Activated T-cell treated with anti-CD3 and anti-CD28 coated beads, Interleukin-2, amount 50 U/mL, for 48 hours (primary cell): ENCODE results near the gene XPNPEP2.

Experiments used
- DNase-seq, 2 experiments: peaks; one replicate each; pipeline ENCODE4 v3.0.0-alpha.2; 2020

XPNPEP2 gene, protein sequence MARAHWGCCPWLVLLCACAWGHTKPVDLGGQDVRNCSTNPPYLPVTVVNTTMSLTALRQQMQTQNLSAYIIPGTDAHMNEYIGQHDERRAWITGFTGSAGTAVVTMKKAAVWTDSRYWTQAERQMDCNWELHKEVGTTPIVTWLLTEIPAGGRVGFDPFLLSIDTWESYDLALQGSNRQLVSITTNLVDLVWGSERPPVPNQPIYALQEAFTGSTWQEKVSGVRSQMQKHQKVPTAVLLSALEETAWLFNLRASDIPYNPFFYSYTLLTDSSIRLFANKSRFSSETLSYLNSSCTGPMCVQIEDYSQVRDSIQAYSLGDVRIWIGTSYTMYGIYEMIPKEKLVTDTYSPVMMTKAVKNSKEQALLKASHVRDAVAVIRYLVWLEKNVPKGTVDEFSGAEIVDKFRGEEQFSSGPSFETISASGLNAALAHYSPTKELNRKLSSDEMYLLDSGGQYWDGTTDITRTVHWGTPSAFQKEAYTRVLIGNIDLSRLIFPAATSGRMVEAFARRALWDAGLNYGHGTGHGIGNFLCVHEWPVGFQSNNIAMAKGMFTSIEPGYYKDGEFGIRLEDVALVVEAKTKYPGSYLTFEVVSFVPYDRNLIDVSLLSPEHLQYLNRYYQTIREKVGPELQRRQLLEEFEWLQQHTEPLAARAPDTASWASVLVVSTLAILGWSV

GRCh38 chrX:129738466-129739308, at the start of gene XPNPEP2:
Gene XPNPEP2 (plus strand): TSS chrX:129738979. CDS start chrX:129739214, 235 bp downstream.
- no peak for DNase-seq

DNA sequence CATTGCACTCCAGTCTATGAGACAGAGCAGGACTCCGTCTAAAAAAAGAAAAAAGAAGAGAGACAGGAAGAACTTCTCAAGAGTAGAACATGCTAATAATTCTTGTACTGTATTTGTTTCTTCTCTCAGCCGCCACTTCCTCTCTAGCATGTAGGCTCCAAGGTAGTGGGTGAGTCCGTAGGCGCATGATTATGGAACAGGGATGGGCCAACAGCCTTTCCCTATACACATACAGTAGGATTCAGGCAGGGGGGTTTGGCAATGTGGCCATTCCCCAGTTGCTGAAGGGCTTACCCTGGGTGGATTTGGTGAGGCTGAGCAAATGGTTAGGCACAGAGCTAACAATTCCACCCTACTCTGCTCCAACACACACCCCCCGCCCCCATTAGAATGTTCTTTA, 49.0 kb upstream of the XPNPEP2 start:
- DNase-seq, result no peak

DNA sequence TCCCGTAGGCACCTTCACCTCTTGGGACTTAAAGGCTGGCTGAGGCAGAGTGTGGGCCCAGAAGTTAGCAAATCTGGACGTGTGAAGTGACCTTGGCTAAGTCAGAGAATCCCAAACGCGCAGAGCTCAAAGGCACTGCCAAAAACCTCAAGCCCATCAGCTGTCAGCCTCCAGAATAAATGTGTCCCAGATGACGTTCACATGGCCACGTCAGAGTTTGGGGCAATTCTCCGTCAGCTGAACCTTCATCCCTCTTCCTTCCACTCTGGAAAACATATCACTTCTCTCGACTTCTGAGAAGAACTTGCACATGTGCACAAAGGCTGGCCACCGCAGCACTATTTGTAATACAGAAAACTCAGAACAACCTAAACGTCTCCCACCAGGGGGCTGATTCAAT, 48.3 kb upstream of the XPNPEP2 start:
- DNase-seq, result no peak

GRCh38 chrX:129693354-129693753, 45.4 kb upstream of the XPNPEP2 start:
- DNase-seq, result no peak

DNA sequence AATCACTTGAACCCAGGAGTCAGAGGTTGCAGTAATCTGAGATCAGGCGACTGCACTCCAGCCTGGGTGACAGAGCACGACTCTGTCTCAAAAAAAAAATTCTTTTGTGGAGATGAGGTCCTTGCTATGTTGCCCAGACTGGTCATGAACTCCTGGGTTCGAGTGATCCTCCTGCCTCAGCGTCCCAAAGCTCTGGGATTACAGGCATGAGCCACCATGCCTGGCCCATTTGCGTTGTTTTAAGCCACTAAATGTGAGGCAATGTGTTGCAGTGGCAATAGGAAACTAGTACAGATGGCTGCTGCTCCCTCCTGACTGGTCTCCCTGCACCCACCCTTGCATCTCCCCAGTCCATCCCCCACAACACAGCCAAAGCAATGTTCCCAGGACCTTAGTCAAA, 44.0 kb upstream of the XPNPEP2 start:
- DNase-seq, result no peak

GRCh38 chrX:129695535-129695934, 43.2 kb upstream of the XPNPEP2 start:
- no peak for DNase-seq

DNA sequence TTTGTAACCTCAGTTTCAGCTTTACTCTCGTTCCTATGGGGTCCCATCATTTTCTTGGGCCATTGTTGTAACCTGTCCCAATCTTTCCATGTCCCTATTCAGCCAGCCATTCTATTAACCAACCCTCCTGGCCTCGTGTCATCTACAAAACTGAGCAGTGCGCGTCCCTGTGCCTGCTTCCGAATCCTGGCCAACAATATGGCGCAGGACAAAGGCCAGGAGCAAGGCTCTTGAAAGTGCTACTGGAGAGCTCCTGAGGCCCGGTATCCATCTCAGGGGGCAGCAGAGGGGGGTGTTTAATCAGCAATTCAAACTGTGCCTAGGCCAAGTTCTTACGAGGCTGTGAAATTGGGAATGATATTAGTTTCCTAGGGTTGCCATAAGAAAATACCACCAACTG, 42.8 kb upstream of the XPNPEP2 start:
- no peak for DNase-seq

- no peak for DNase-seq
These were observed 42.2 kb upstream of the XPNPEP2 start for GRCh38 chrX:129696463-129697155.

GRCh38 chrX:129697204-129697829, 41.5 kb upstream of the XPNPEP2 start:
- no peak for DNase-seq

DNA sequence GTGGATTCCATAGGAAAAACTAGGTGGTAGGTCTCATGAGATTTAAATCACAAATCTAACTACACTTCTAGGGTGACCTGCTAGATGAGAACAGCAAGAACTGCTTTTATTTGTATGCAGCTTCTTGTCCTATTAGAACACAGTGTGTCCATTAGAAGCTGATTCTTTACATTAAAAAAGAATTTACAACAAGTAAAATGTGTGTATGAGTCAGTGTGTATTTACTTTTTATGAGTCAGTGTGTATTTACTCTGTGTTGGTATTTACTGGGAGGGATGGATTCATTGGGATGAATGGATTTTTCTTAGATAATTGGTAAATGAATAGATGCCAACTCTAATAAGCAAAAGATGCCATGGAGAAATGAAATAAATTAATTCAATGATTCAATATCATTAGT, 40.6 kb upstream of the XPNPEP2 start:
- no peak for DNase-seq

- DNase-seq, result no peak
These were observed 38.2 kb upstream of the XPNPEP2 start for GRCh38 chrX:129700536-129700935.

DNA sequence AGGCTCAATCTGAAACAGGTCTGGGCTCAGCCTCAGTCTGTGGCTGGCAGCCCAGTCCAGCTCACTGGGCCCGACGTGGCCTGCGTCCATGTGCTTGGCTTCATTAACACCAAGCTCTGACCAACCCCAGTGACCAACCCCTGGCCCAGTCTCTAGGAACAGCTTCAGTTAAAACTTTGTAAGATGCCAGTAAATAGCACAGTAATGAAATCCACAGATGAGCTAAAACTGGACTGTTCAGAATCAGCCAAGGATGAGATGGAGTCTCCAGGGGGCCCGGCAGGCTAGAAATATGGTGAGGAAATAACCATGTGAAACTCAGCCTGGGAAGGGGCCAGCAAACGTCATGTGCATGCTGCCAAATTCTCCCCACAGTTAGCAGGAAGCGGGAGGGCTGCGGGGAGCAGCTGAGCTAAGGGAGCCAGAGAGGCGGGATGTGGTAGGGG, 37.1 kb upstream of the XPNPEP2 start:
- no peak for DNase-seq

GRCh38 chrX:129704491-129704890, 34.3 kb upstream of the XPNPEP2 start:
- DNase-seq, result no peak

GRCh38 chrX:129705377-129705925, 33.3 kb upstream of the XPNPEP2 start:
- DNase-seq, result no peak

GRCh38 chrX:129705988-129706387, 32.8 kb upstream of the XPNPEP2 start:
- no peak for DNase-seq

DNA sequence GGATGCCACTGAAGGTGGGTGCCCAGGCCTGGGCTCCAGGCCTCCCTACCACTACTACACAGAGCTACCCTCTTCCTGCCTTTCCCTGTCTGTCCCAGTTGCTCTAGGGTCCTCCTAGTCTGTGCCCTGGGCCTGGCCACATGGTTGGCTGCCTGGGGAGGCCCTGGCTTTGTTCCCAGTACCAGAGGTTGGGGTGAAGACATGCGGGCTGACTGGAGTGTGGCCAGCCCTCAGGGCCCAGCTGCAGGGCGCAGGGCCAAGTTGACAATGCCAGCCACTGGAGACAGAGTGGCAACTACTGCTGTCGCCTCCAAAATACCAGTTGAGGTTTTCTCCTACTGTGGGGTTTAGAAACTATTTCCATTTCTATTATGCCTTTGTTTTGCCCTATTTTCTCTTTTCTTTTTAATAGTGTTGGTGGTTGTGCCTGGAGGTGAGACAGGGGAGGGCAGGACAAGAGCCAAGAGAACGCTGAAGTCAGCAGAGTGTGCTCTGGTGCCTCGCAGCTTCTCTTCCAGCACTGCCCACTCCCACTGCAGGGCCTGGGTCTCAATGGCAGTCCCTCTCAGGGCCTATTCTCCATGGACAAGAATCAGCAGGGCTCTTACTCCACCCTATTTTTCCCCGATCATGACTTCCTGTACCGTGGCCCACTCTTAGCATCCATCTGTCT, 32.2 kb upstream of the XPNPEP2 start:
- no peak for DNase-seq

- DNase-seq, result no peak
These were observed 24.2 kb upstream of the XPNPEP2 start for GRCh38 chrX:129714581-129714980.

DNA sequence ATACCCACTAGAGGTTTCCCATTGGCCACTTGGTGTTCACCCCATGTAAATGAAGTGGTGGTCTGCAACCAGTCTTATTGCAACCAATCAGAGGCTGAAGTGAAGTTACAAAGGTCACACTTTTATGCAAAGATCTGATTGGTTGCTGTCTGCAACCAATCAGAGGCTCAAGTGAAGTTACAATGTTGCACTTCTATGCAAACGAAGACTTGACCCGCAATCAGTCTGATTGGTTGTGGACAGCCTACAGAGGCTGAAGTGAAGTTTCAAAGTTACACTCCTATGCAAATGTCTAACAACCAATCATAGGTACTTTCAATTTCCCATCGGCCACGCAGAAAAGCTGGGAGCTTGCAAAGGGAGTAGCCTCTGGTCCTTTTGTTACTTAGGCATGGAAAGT, 22.3 kb upstream of the XPNPEP2 start:
- no peak for DNase-seq

DNA sequence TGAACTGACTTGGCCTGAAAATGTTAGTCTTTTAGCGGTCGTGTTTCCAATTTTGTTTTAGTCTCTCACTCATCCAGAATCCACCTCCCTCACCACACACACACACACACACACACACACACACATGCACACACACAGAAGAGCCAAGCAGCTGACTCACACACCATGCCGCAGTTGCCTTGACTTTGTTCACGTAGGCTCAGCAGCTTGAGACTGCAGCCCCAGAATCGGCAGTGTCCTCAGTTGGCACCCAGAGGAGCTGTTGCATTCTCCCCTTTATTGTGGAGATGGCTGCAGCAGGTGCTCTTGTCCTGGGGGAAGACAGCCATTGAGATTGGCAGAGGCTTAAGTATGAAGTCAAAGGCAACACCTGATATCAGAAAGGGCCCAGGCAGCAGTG, 20.9 kb upstream of the XPNPEP2 start:
- no peak for DNase-seq

GRCh38 chrX:129718676-129719075, 20.1 kb upstream of the XPNPEP2 start:
- no peak for DNase-seq

- DNase-seq, result no peak
These were observed 19.5 kb upstream of the XPNPEP2 start for GRCh38 chrX:129719268-129719667.
